IPS DF 4.7 (cell line): ENCODE results near the gene MMP2.

ENCODE experiments used
- DNase-seq: peaks from one replicate; pipeline ENCODE4 v3.0.0-alpha.2; 2013; ENCODE audit warnings: low spot score; ENCODE audit errors: extremely low read depth

MMP2 gene

GRCh38 chr16:55478827-55479429, at the start of gene MMP2:
Gene MMP2 (plus strand): TSS chr16:55479198. CDS start chr16:55479480, 282 bp downstream.
- no peak for DNase-seq

DNA sequence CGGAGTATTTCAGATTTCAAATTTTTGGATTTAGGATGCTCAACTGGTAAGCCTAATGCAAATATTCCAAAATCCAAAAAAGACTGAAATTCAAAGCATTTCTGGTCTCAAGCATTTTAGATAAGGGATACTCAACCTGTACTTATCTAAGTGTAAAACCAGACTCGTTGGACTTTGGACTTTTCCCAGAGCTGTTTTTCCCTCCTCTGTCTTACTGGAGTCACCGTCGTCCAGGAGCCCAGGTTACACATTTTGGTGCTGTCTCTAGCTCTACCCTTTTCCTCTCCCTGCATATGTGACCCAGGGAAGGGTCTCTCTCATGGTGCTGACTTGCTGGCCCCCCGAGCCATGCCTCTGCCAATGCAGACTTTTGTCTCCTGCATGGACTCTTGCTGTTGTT, 46.0 kb upstream of the MMP2 start:
- no peak for DNase-seq

DNA sequence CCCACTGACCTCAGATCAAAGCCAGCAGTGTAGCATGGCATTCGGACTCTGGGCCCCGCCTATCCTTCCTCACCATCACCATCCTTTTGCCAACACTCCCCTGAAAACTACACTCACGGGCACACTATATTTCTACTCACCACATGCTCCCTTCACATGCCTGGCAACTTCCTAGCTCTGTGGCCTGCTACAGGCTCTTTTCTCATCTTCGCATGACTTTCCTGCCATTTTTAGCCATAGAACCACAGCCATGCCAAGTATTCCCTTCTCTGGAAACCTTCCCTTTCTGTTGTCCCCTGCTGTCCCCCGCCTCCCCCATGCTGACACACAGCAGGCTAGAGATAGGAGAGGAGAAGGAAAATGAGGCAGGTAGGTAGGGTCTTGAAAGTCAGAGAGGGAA, 45.5 kb upstream of the MMP2 start:
- no peak for DNase-seq

- no peak for DNase-seq
Measured at GRCh38 chr16:55434000-55434399, 45.0 kb upstream of the MMP2 start.

GRCh38 chr16:55435387-55435786, 43.6 kb upstream of the MMP2 start:
- DNase-seq, result no peak

DNA sequence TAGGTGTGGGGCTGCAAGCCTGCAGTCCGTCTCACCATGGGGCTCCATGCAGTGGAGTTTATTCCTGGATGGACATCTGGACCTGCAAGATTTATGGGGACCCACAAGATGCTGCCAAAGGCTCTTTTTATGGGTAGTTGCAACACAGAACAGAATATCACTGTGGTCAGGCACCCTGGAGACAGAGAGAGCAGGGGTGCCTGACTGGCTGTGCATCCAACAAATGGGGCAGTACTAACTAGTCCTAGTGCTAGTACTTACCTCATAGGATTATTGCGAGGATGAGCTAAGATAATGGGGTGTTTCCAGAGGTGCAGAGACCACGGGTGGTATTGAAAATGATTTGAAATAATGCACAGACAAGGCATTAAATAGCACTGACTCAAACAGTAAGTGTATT, 42.4 kb upstream of the MMP2 start:
- DNase-seq, result no peak

- no peak for DNase-seq
Measured at GRCh38 chr16:55437625-55438024, 41.4 kb upstream of the MMP2 start.

DNA sequence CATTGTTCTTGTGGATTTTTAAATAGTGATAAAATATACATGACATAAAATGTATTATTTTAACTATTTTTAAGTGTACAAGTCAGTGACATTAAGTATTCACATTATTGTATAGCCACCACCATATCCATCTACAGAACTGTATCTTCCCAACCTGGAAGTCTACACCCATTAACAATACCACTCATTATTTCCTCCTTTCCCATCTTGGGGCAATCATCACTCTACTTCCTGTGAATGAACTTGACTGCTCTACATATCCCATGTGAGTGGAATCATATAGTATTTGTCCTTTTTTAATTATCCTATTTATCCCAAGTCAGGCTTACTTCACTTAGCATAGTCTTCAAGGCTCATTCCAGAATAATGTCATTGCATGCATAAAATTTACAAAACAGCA, 40.7 kb upstream of the MMP2 start:
- no peak for DNase-seq

GRCh38 chr16:55439101-55439690, 39.8 kb upstream of the MMP2 start:
- no peak for DNase-seq

GRCh38 chr16:55443434-55444346, 35.3 kb upstream of the MMP2 start:
- DNase-seq, result no peak

DNA sequence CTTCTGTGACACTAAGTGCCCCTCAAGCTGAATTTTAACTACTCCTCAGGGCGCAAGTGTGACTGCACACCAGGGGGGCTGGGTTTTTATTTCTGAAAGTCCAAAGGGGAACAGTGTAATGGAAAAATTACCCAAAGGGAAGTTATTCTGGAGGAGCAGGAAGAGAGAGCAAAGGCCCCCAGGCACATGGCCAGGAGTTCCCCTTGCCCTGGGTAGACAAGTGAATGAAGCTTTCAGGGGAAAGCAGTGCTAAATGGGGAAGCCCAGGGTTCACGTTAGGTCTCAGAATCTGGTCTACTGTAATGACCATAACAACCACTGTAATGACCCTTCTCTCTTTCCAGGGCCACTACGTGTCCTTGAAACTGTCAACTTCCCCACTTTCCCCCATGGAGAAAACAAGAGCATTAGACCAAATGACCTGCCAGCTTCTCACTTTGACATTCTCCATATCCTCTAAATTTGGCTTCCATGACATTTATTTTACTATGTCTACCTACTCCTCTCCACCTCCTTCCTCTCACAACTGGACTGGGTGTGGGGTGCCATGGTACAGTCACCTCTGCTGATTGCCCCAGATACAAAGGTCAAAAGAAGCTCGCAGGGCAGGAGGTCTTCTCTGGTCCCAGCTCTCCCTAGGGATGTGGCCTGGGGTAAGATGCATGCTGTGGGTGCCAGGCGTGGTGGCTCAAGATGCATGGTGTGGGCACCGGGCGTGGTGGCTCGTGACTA, 34.1 kb upstream of the MMP2 start:
- DNase-seq, result no peak

- DNase-seq, result no peak
Measured at GRCh38 chr16:55447231-55447630, 31.8 kb upstream of the MMP2 start.

GRCh38 chr16:55452996-55453395, 26.0 kb upstream of the MMP2 start:
- DNase-seq, result no peak

DNA sequence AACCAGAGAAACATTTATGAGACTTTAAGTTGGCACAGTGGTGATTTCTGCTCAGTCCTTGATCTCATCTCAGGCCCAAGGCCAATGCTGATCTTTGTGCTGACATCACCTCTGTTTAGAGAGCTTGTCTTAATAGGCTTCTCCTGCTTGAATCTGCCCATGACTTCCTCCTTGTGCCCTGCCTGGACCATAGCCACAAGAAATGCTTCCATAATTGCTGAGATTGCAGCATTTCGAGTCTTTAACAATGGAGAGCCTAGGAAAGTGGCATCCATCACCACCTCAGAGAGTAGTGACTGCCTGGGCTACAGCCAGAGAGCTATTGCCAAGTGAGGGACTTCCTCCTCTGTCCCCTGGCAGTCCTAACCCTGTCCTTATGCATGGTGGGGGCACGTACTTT, 25.1 kb upstream of the MMP2 start:
- DNase-seq, result no peak

DNA sequence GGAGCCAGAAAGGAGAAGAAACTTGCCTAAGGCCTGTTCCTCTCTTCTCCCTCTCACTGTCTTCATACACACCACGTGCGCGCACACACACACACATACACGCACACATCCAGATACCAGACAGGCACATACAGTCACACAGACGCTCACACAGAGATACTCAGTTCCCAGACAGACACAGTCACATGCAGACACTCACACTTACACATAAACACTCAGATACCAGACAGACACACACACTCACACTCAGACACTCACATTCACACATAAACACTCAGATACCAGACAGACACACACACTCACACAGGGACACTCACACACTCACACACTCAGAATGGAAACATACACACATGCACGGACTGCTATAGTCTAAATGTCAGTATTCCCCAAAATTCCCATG, 24.1 kb upstream of the MMP2 start:
- DNase-seq, result no peak

GRCh38 chr16:55462241-55462640, 16.8 kb upstream of the MMP2 start:
- no peak for DNase-seq

DNA sequence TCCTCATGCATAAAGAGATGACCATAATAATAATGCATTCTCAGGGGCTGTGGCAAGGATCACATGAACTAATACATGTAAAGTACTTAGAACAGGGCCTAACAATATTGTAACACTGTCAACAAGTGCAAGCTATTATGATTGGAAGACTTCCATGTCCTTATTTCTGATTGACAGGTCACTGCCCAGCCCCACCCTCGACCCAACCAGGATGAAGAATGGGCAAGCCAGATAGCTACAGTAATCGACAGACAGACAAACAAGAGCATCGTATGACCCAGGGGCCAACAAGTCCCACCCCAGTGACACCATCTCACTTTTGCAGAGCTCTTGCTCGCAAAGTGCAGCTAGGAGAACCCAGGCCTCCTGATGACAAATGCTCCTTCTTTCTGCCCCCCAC, 14.6 kb upstream of the MMP2 start:
- no peak for DNase-seq

DNA sequence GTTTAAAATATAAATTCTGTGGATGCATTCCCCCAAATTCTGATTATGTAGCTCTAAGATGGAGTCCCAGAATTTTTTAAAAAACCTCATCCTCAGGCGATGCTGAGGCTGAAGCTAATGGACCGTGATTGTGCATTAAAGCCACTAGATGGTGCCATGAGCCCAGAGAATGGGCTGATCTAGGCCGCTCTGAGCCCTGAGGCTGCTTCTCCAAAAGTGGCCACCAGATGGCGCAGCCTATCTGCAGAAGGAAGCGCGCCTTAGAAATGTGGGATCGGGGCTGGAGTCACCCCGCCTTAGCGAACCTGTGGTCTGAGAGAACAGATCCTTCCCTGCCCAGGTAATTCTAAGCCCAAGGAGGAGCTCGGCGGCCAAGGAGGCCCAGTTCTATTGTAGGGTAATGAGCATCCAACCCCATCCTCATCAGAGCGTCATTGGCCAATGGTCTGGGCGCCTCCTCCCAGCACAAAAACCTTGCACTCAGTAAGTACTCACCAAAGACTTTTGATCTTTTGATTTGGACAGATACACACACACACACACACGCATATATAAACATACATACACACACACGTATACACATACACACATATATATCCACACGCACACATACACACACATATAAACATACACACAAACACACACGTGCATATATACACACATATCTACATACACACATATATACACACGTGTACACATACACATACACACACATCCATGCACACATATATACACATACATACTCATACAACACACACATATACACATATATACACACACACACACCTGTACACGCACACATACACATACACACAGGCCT, 13.7 kb upstream of the MMP2 start:
- peak; percentile 72 for DNase-seq

- DNase-seq, result no peak
Measured at GRCh38 chr16:55466209-55466608, 12.8 kb upstream of the MMP2 start.

DNA sequence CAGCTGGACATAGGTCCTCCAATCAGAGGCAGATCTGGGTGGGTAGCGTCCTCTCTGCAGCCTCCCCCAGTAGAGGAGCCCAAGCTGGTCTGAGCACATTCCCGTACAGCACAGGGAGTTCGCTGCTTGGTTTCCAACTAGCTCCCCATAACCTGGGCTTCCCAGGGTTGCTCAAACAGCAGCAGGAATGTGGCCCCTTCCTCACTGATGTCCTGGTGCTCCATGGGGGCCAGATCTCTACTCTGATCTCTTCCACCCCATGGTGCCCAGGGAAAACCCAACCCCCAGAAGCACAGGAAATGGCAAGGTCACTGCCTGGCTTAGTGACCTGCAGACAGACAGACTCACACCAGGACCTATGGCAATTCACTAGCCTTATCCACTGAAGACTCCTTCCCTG, 11.1 kb upstream of the MMP2 start:
- DNase-seq, result no peak

GRCh38 chr16:55468352-55468990, 10.5 kb upstream of the MMP2 start:
- DNase-seq, result no peak
